HEK293T (cell line): Measurements from ENCODE around the gene NKX3-2.

Experiments used
- ARNT ChIP-seq: fragments of 450-650 bp; IDR thresholded peaks from 2 replicates; pipeline ENCODE4 v1.6.1; 2017; ENCODE audit warnings: mild to moderate bottlenecking
- BHLHE40 ChIP-seq: fragments of 450-650 bp; IDR thresholded peaks from 2 replicates; pipeline ENCODE4 v1.6.1; 2016; ENCODE audit warnings: mild to moderate bottlenecking, moderate library complexity, borderline replicate concordance
- CTBP1 ChIP-seq: fragments of 450-650 bp; IDR thresholded peaks from 2 replicates; pipeline ENCODE4 v1.6.1; 2016; ENCODE audit warnings: borderline replicate concordance
- ELF4 ChIP-seq: fragments of 450-650 bp; IDR thresholded peaks from 2 replicates; pipeline ENCODE4 v1.6.1; 2017; ENCODE audit warnings: antibody characterized with exemption
- FOXA1 ChIP-seq: fragments of 450-650 bp; IDR thresholded peaks from 2 replicates; pipeline ENCODE4 v1.6.1; 2016; ENCODE audit warnings: mild to moderate bottlenecking
- FOXK2 ChIP-seq: fragments of 450-650 bp; IDR thresholded peaks from 2 replicates; pipeline ENCODE4 v1.6.1; 2016; ENCODE audit warnings: mild to moderate bottlenecking
- FOXM1 ChIP-seq: fragments of 450-650 bp; IDR thresholded peaks from 2 replicates; pipeline ENCODE4 v1.6.1; 2017; ENCODE audit warnings: mild to moderate bottlenecking, borderline replicate concordance
- HDGF ChIP-seq: fragments of 450-650 bp; IDR thresholded peaks from 2 replicates; pipeline ENCODE4 v1.6.1; 2017; ENCODE audit warnings: antibody characterized with exemption, borderline replicate concordance
- L3MBTL2 ChIP-seq: fragments of 450-650 bp; conservative IDR thresholded peaks from 2 replicates; pipeline ENCODE4 v1.6.1; 2016; ENCODE audit warnings: mild to moderate bottlenecking
- PKNOX1 ChIP-seq: fragments of 450-650 bp; IDR thresholded peaks from 2 replicates; pipeline ENCODE4 v1.6.1; 2016
- SP1 ChIP-seq: fragments of 450-650 bp; IDR thresholded peaks from 2 replicates; pipeline ENCODE4 v1.6.1; 2017
- SUZ12 ChIP-seq: fragments of 450-650 bp; IDR thresholded peaks from 2 replicates; pipeline ENCODE4 v1.6.1; 2016; ENCODE audit warnings: mild to moderate bottlenecking
- TARDBP ChIP-seq: fragments of 450-650 bp; IDR thresholded peaks from 2 replicates; pipeline ENCODE4 v1.6.1; 2016
- ZNF384 ChIP-seq: fragments of 450-650 bp; IDR thresholded peaks from 2 replicates; pipeline ENCODE4 v1.6.1; 2016

GRCh38 chr4:13546142-13546940, 2.0 kb upstream of the NKX3-2 start:
- TF ChIP-seq ELF4 (no peak), SP1 (no peak), FOXM1 (no peak), BHLHE40 (no peak), ZNF384 (no peak), FOXA1 (no peak), PKNOX1 (no peak), SUZ12 (no peak), FOXK2 (no peak), TARDBP (no peak), CTBP1 (no peak), ARNT (no peak), HDGF (no peak), L3MBTL2 (no peak)
